Epithelial cell of prostate (primary cell): Measurements from ENCODE around the gene DEGS2.
A peak's percentile ranks its signal among the peaks of the same experiment; 100 is the strongest.

Experiments
- DNase-seq: peaks from one replicate; pipeline ENCODE4 v3.0.0-alpha.2; 2011; ENCODE audit warnings: low read depth, low spot score
- H3K27ac ChIP-seq: fragments of 450-650 bp; 2 replicates; pipeline ENCODE4 v1.5.1; 2017; ENCODE audit warnings: mild to moderate bottlenecking

DEGS2 gene

GRCh38 chr14:100150932-100151587 lies 8.4 kb downstream of the DEGS2 start:
- DNase-seq = peak; percentile 18
- no peak overlapping the region for H3K27ac ChIP-seq

GRCh38 chr14:100149851-100150611 lies 9.4 kb downstream of the DEGS2 start:
- no peak overlapping the region for H3K27ac ChIP-seq
- no peak for DNase-seq

GRCh38 chr14:100148837-100149731 lies 10.4 kb downstream of the DEGS2 start:
- H3K27ac ChIP-seq = no peak overlapping the region
- DNase-seq = no peak

- DNase-seq = no peak
- no peak overlapping the region for H3K27ac ChIP-seq
Measured at GRCh38 chr14:100147691-100148464, 11.6 kb downstream of the DEGS2 start.

- no peak overlapping the region for H3K27ac ChIP-seq
- DNase-seq = no peak
Measured at GRCh38 chr14:100147181-100147631, 12.2 kb downstream of the DEGS2 start.

GRCh38 chr14:100146531-100147091 lies 12.8 kb downstream of the DEGS2 start:
- H3K27ac ChIP-seq = no peak overlapping the region
- no peak for DNase-seq

- no peak for DNase-seq
- no peak overlapping the region for H3K27ac ChIP-seq
Measured at GRCh38 chr14:100145682-100146464, 13.6 kb downstream of the DEGS2 start.

GRCh38 chr14:100144996-100145646 lies 14.3 kb downstream of the DEGS2 start:
- no peak overlapping the region for H3K27ac ChIP-seq

GRCh38 chr14:100144645-100144995 lies 14.8 kb downstream of the DEGS2 start:
- no peak for DNase-seq
- H3K27ac ChIP-seq = no peak overlapping the region

More at GRCh38 chr14:100144996-100145646, 14.3 kb downstream of the DEGS2 start:
- no peak for DNase-seq

GRCh38 chr14:100143934-100144333 lies 15.5 kb downstream of the DEGS2 start:
- H3K27ac ChIP-seq = no peak overlapping the region
- DNase-seq = no peak

GRCh38 chr14:100143523-100143922 lies 15.9 kb downstream of the DEGS2 start:
- H3K27ac ChIP-seq = no peak overlapping the region
- no peak for DNase-seq

GRCh38 chr14:100142073-100143040 lies 17.1 kb downstream of the DEGS2 start:
- DNase-seq = no peak

GRCh38 chr14:100141098-100141497 lies 18.3 kb downstream of the DEGS2 start:
- no peak overlapping the region for H3K27ac ChIP-seq
- DNase-seq = no peak

More at GRCh38 chr14:100142073-100143040, 17.1 kb downstream of the DEGS2 start:
- no peak overlapping the region for H3K27ac ChIP-seq

- DNase-seq = no peak
- H3K27ac ChIP-seq = no peak overlapping the region
Measured at GRCh38 chr14:100140452-100141078, 18.9 kb downstream of the DEGS2 start.

GRCh38 chr14:100138955-100139354 lies 20.5 kb downstream of the DEGS2 start:
- no peak overlapping the region for H3K27ac ChIP-seq
- no peak for DNase-seq

GRCh38 chr14:100138082-100138787 lies 21.2 kb downstream of the DEGS2 start:
- DNase-seq = no peak
- no peak overlapping the region for H3K27ac ChIP-seq
